Anterior cingulate cortex (tissue), 58 donors: ENCODE measurements around the gene FLNA.
"Not testable (repeated sequence)": the region's sequence is repeated elsewhere in the genome, so short reads cannot be mapped to it uniquely, and the experiment has no call there.

Experiments used
- DNase-seq, 58 donors: peaks; one replicate each; lab custom pipeline; 2025; lab: John Stamatoyannopoulos, UW

FLNA gene

GRCh38 chrX:154374313-154375155 lies at the start of gene FLNA:
Gene FLNA, minus strand, starts transcription at chrX:154374634. Its CDS starts 3,389 bp downstream, at chrX:154371245.
- peak in 3 of 58 donors; percentile 3 to 15 (median 7) for DNase-seq

GRCh38 chrX:154420402-154420756 lies 45.9 kb upstream of the FLNA start:
- no peak for DNase-seq

GRCh38 chrX:154419688-154420401 lies 45.4 kb upstream of the FLNA start:
- DNase-seq: no peak

- DNase-seq: no peak
Measured at GRCh38 chrX:154419189-154419588, 44.8 kb upstream of the FLNA start.

- DNase-seq: no peak
Measured at GRCh38 chrX:154417157-154417556, 42.7 kb upstream of the FLNA start.

- DNase-seq: no peak
Measured at GRCh38 chrX:154413142-154413541, 38.7 kb upstream of the FLNA start.

- DNase-seq: no peak
Measured at GRCh38 chrX:154412468-154412867, 38.0 kb upstream of the FLNA start.

- DNase-seq: peak in 46 of 58 donors; percentile 0 to 66 (median 31)
Measured at GRCh38 chrX:154411981-154412340, 37.5 kb upstream of the FLNA start.

GRCh38 chrX:154409222-154409871 lies 34.9 kb upstream of the FLNA start, which contains the start of gene DNASE1L1:
Gene DNASE1L1, minus strand, starts transcription at chrX:154409254. Its CDS starts 3,686 bp downstream, at chrX:154405568.
- DNase-seq: peak in 8 of 58 donors; percentile 3 to 19 (median 6)

- no peak for DNase-seq
Measured at GRCh38 chrX:154408659-154409221, 34.3 kb upstream of the FLNA start.

GRCh38 chrX:154404625-154405192 lies 30.3 kb upstream of the FLNA start:
- no peak for DNase-seq

GRCh38 chrX:154403858-154404257 lies 29.4 kb upstream of the FLNA start:
- DNase-seq: no peak

- DNase-seq: no peak
Measured at GRCh38 chrX:154403192-154403591, 28.8 kb upstream of the FLNA start.

- no peak for DNase-seq
Measured at GRCh38 chrX:154402622-154403127, 28.2 kb upstream of the FLNA start.

GRCh38 chrX:154401918-154402621 lies 27.6 kb upstream of the FLNA start:
- DNase-seq: no peak

GRCh38 chrX:154401045-154401799 lies 26.8 kb upstream of the FLNA start:
- DNase-seq: no peak

- DNase-seq: not testable (repeated sequence)
Measured at GRCh38 chrX:154400369-154400817, 26.0 kb upstream of the FLNA start.

GRCh38 chrX:154399527-154400368 lies 25.3 kb upstream of the FLNA start:
- no peak for DNase-seq
